ENCODE measurements around the gene MRTFB.

MRTFB gene

DNA sequence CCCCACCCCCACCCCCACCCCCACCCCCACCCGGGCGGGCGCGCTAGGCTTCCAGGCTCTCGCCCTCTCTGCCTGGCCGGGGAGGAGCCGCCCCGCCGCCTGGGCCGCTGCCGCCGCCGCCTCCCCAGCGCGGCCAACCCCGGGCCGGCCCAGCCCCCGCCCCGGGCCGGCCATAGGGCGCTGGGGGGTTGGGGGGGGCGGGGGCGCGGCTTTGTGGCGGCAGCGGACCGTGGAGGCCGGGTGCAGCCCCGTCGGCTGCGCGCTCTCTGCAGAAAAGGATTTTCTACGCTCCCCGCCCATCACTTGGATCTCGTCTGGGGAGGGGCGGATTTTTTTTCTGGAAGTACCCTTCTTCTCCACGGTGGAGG lies 230.9 kb downstream of the MRTFB start:
- TF ChIP-seq CTCF (IDR thresholded peaks at IDR 0.05; ENCODE audit: low read depth, low read length) (no peak), MAX (IDR thresholded peaks at IDR 0.05; ENCODE audit: low read depth, low read length) (no peak), MYC (IDR thresholded peaks at IDR 0.05; ENCODE audit: low read depth, low read length) (no peak), POLR2A (IDR thresholded peaks at IDR 0.05; ENCODE audit: extremely low read depth, insufficient read length) (no peak)
- no peak overlapping the region for H3K4me3 ChIP-seq (ENCODE audit: low read depth, low read length)
- peak; percentile 58 for DNase-seq (ENCODE audit: low read depth)

DNA sequence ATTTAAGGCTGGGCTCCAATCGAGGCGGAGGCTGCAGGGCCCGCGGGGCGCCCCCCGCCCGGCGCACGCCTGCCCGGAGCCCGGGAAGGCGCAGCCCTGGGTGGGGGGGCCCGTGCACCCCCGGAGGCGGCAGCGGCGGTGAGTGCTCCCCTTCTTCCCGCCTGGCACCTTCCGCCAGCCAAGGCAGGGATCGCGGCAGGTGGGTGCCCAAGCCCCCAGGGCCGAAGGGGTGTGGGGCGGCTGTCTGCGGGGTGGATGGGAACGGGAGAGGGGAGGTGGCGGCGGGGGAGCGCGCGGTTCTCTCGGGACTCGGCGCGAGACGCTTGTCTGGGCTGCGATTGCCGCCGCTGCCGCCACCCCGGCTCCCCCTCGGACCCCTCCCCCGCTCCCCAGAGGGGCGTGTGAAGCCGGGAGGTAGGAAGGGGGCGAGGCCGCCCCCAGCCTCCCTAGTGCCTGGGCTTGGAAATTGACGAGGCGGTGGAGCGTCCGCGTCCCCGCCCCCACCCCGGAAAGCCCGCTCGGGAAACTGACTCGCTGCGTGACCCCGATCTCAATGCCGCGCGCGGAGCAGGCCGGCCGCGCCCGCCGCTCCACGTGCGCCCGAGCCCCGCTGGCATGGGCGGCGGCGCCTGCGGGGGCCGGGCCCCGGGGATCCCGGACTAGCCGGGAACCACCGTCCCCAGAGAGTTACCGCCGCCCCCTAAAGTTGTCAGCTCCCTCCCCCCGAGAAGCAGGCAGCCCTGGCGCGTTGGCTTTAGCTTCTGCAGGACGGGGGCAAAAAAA lies 231.5 kb downstream of the MRTFB start:
- DNase-seq (ENCODE audit: low read depth): peak; percentile 23
- H3K4me3 ChIP-seq (ENCODE audit: low read depth, low read length): no peak overlapping the region
- TF ChIP-seq CTCF (IDR thresholded peaks at IDR 0.05; ENCODE audit: low read depth, low read length) (no peak), MYC (IDR thresholded peaks at IDR 0.05; ENCODE audit: low read depth, low read length) (no peak), MAX (IDR thresholded peaks at IDR 0.05; ENCODE audit: low read depth, low read length) (no peak), POLR2A (IDR thresholded peaks at IDR 0.05; ENCODE audit: extremely low read depth, insufficient read length) (no peak)

- DNase-seq (ENCODE audit: low read depth): no peak
- H3K4me3 ChIP-seq (ENCODE audit: low read depth, low read length): no peak overlapping the region
- TF ChIP-seq CTCF (IDR thresholded peaks at IDR 0.05; ENCODE audit: low read depth, low read length) (no peak), MAX (IDR thresholded peaks at IDR 0.05; ENCODE audit: low read depth, low read length) (no peak), POLR2A (IDR thresholded peaks at IDR 0.05; ENCODE audit: extremely low read depth, insufficient read length) (no peak), MYC (IDR thresholded peaks at IDR 0.05; ENCODE audit: low read depth, low read length) (no peak)
Measured at GRCh38 chr16:14303182-14303618, 232.1 kb downstream of the MRTFB start.

DNA sequence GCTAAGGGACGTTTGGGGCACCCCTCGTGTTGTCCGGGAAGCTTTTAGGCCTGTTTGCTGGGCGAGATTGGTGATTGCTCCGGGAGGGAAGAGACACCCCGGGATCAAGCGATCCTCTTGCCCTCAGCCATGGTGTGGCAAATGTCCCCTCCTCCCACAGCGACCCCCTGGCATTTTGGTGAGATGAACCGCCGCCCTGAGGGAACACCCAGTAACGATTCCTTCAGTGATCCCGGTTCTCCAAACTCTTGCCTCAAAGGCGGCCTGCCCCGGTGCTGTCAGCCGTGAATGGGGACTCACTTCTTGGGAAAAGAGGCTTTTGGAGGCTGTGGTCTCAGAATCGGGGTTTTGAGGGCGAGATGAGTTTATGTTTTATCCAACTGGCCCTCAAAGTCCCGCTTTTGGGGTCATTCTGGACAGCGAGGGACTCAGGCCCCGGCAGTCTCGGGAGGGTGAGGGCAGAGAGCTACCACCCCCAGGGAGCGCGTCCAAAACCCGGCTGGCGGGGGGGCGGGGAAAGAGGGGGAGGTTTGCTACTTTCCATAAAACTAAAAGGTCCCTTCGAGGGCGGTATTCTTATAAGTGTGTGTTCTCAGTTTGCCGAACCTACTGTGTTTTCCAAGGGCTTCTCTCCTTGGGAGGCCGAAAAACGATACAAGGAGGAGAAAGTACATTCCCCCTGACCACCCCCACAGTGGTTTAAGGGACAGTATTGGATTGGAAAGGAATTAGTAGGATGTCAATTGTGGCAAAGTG lies 232.7 kb downstream of the MRTFB start:
- H3K4me3 ChIP-seq (ENCODE audit: low read depth, low read length): no peak overlapping the region
- DNase-seq (ENCODE audit: low read depth): no peak
- TF ChIP-seq MAX (IDR thresholded peaks at IDR 0.05; ENCODE audit: low read depth, low read length) (no peak), CTCF (IDR thresholded peaks at IDR 0.05; ENCODE audit: low read depth, low read length) (no peak), POLR2A (IDR thresholded peaks at IDR 0.05; ENCODE audit: extremely low read depth, insufficient read length) (no peak), MYC (IDR thresholded peaks at IDR 0.05; ENCODE audit: low read depth, low read length) (no peak)

DNA sequence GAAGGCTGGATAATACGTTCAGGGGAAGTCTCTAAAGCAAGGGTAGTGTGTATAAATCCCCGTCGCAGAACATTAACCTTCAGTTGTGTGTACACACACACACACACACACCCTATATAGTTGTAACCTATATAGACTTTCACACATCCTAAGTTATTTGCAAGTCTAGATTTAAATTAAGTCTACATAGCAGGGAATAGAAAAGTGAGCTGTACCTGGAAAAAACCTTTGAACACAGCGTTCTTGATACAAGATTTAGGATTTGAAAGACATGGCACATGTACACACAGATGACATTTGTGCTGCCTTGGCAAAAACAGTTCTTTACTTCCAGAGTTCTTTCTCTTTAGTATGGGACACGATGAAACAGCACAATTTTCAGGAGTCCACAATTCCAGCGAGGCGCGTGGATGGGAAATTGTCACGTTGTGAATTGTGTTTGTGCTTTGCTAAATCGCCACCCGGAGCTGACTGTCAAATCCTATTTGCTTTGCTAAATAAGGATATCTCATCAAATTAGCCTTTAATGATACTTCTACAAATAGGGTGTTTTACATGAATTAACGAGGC lies 233.9 kb downstream of the MRTFB start:
- H3K4me3 ChIP-seq (ENCODE audit: low read depth, low read length): no peak overlapping the region
- no peak for DNase-seq (ENCODE audit: low read depth)
- no peak for TF ChIP-seq POLR2A (IDR thresholded peaks at IDR 0.05; ENCODE audit: extremely low read depth, insufficient read length)
- TF ChIP-seq MAX (IDR thresholded peaks at IDR 0.05; ENCODE audit: low read depth, low read length): no peak
- no peak for TF ChIP-seq MYC (IDR thresholded peaks at IDR 0.05; ENCODE audit: low read depth, low read length)
- TF ChIP-seq CTCF (IDR thresholded peaks at IDR 0.05; ENCODE audit: low read depth, low read length): no peak

Data from NB4 (cell line).